GM23248 (cell line): ENCODE data around the gene ARRDC1.

Source experiments
- EZH2 ChIP-seq: fragments of 200-600 bp; sonication (generic); IDR thresholded peaks from 2 replicates; pipeline ENCODE4 v1.6.1; 2018; ENCODE audit warnings: antibody characterized with exemption, mild to moderate bottlenecking; ENCODE audit not compliant: insufficient read depth, poor library complexity, severe bottlenecking
- EZH2phosphoT487 ChIP-seq: fragments of 200-600 bp; sonication (generic); IDR thresholded peaks from 2 replicates; pipeline ENCODE4 v1.6.1; 2018; ENCODE audit warnings: antibody characterized with exemption, moderate library complexity, mild to moderate bottlenecking, low read depth; ENCODE audit not compliant: insufficient read depth

GRCh38 chr9:137590123-137590468 is 15.4 kb upstream of the ARRDC1 start:
- TF ChIP-seq EZH2 = no peak
- no peak for TF ChIP-seq EZH2phosphoT487
